HG03108 (cell line): ENCODE measurements around the gene FAXC.
"Not testable (repeated sequence)": the region's sequence is repeated elsewhere in the genome, so short reads cannot be mapped to it uniquely, and the experiment has no call there.

Experiments
- ATAC-seq: cut with Tn5 transposase; IDR thresholded peaks from one replicate; pipeline ENCODE4 v1.9.1; 2021; ENCODE audit warnings: moderate library complexity; ENCODE audit not compliant: unreplicated experiment

Gene FAXC

GRCh38 chr6:99289701-99290100, 59.8 kb downstream of the FAXC start:
- ATAC-seq, result no peak

- ATAC-seq, result no peak
These were observed 60.8 kb downstream of the FAXC start for GRCh38 chr6:99288668-99289067.

- no peak for ATAC-seq
These were observed 62.0 kb downstream of the FAXC start for GRCh38 chr6:99287523-99287922.

GRCh38 chr6:99285881-99286280, 63.6 kb downstream of the FAXC start:
- ATAC-seq, result no peak

GRCh38 chr6:99282479-99283062, 66.9 kb downstream of the FAXC start:
- ATAC-seq, result no peak

- no peak for ATAC-seq
These were observed 72.7 kb downstream of the FAXC start for GRCh38 chr6:99276747-99277146.

GRCh38 chr6:99270826-99271225, 78.6 kb downstream of the FAXC start:
- ATAC-seq, result no peak

GRCh38 chr6:99270030-99270429, 79.4 kb downstream of the FAXC start:
- no peak for ATAC-seq

GRCh38 chr6:99269207-99269606, 80.3 kb downstream of the FAXC start:
- no peak for ATAC-seq

GRCh38 chr6:99266996-99267395, 82.5 kb downstream of the FAXC start:
- not testable (repeated sequence) for ATAC-seq

GRCh38 chr6:99265447-99265846, 84.0 kb downstream of the FAXC start:
- not testable (repeated sequence) for ATAC-seq

- ATAC-seq, result no peak
These were observed 94.6 kb downstream of the FAXC start for GRCh38 chr6:99254616-99255550.

- ATAC-seq, result no peak
These were observed 96.2 kb downstream of the FAXC start for GRCh38 chr6:99253271-99253670.

GRCh38 chr6:99252421-99252820, 97.1 kb downstream of the FAXC start:
- no peak for ATAC-seq

GRCh38 chr6:99250476-99250875, 99.0 kb downstream of the FAXC start:
- ATAC-seq, result no peak

- ATAC-seq, result no peak
These were observed 102.9 kb downstream of the FAXC start for GRCh38 chr6:99246602-99247001.

- no peak for ATAC-seq
These were observed 107.5 kb downstream of the FAXC start for GRCh38 chr6:99241905-99242534.

GRCh38 chr6:99236010-99236409, 113.5 kb downstream of the FAXC start:
- ATAC-seq, result no peak

GRCh38 chr6:99233219-99233618, 116.3 kb downstream of the FAXC start:
- ATAC-seq, result no peak

- no peak for ATAC-seq
These were observed 117.4 kb downstream of the FAXC start for GRCh38 chr6:99232056-99232455.

GRCh38 chr6:99225172-99225571, 124.3 kb downstream of the FAXC start:
- ATAC-seq, result no peak
